HepG2 (cell line): ENCODE results near the gene NIFK. TPM values are rescaled to one million over a fixed set of nuclear protein-coding genes. Genes with fewer than 3 reads are reported as not detected.

Source experiments
- ATAC-seq: fragments of 200-7000 bp; cut with Tn5 transposase; 3 replicates; pipeline ENCODE4 v1.9.1; 2020; ENCODE audit warnings: mild to moderate bottlenecking, moderate library complexity
- BruUV-seq: library from RNA; stranded (reverse); fragments of 400-500 nt; replicated peaks from 2 replicates; lab custom pipeline; 2021; lab: Mats Ljungman, UMichigan
- CTCF ChIA-PET: fragments of 300-600 bp; formaldehyde crosslinking; extraction: SDS; loops from one replicate; lab custom pipeline; 2021; ENCODE audit warnings: low total read pairs, inconsistent platforms, low intra/inter-chr PET ratio; lab: Yijun Ruan, JAX
- POLR2A ChIA-PET: fragments of 350-600 bp; sonication (Branson Sonifier 250); formaldehyde crosslinking; loops from one replicate; lab custom pipeline; 2020; ENCODE audit warnings: antibody characterized with exemption, inconsistent platforms; lab: Yijun Ruan, JAX
- DNase-seq: peaks from one replicate; pipeline ENCODE4 v3.0.0-alpha.2; 2015; ENCODE audit warnings: low spot score
- FAIRE-seq: peaks from 3 replicates; lab custom pipeline; 2011; peaks lifted over from hg19 to GRCh38; lab: Jason Lieb, UNC
- H2AFZ ChIP-seq: one replicate; pipeline ENCODE4 v1.6.1; 2011; ENCODE audit warnings: low read length, inconsistent platforms
- H3K27ac ChIP-seq: fragments of 300-600 bp; 3 replicates; pipeline ENCODE4 v1.8.0; 2011; ENCODE audit warnings: mixed run types, mild to moderate bottlenecking, mixed read lengths, low read length, inconsistent platforms; ENCODE audit not compliant: insufficient read depth; ENCODE audit errors: extremely low read length
- H3K27me3 ChIP-seq, 2 experiments: fragments of 200-600 bp in 1 of 2; 2 replicates in 1 of 2; 3 replicates in 1 of 2; pipeline versions ENCODE4 v1.6.0 to v1.8.0; 2011; ENCODE audit warnings: low read length in 2 of 2, mild to moderate bottlenecking in 2 of 2, moderate library complexity in 2 of 2, inconsistent platforms in 1 of 2; ENCODE audit not compliant: insufficient read depth in 2 of 2, control insufficient read depth in 1 of 2
- H3K36me3 ChIP-seq, 2 experiments: fragments of 200-600 bp in 1 of 2; replicated peaks in 1 of 2; 2 replicates in 1 of 2; 3 replicates in 1 of 2; pipeline versions ENCODE4 v1.5.1 to v1.8.0; 2011; ENCODE audit warnings: low read length in 2 of 2, inconsistent platforms in 1 of 2; ENCODE audit not compliant: insufficient read depth in 2 of 2, control insufficient read depth in 1 of 2
- H3K4me1 ChIP-seq: 2 replicates; pipeline ENCODE4 v1.5.1; 2012; ENCODE audit warnings: low read length, inconsistent platforms; ENCODE audit not compliant: insufficient read depth
- H3K4me2 ChIP-seq: 2 replicates; pipeline ENCODE4 v1.6.0; 2011; ENCODE audit warnings: low read depth, low read length, inconsistent platforms
- H3K4me3 ChIP-seq, 3 experiments: fragments of 200-600 bp in 1 of 3; sonication (generic), shearing (Covaris generic) in 1 of 3; replicated peaks in 1 of 3; 2 replicates each; pipeline ENCODE4 v1.5.1; 2011 to 2016; ENCODE audit warnings: low read length in 3 of 3, inconsistent platforms in 2 of 3, low read depth in 2 of 3, mild to moderate bottlenecking in 2 of 3, control low read depth in 1 of 3, mixed read lengths in 1 of 3; ENCODE audit not compliant: insufficient read depth in 1 of 3
- H3K79me2 ChIP-seq: one replicate; pipeline ENCODE4 v1.6.1; 2011; ENCODE audit warnings: low read length, inconsistent platforms; ENCODE audit not compliant: insufficient read depth
- H3K9ac ChIP-seq: 2 replicates; pipeline ENCODE4 v1.6.0; 2011; ENCODE audit warnings: mild to moderate bottlenecking, low read depth, low read length, inconsistent platforms; ENCODE audit not compliant: insufficient read depth
- H3K9me3 ChIP-seq: 2 replicates; pipeline ENCODE4 v1.5.1; 2012; ENCODE audit warnings: mild to moderate bottlenecking, low read length
- H4K20me1 ChIP-seq: 2 replicates; pipeline ENCODE4 v1.6.0; 2011; ENCODE audit warnings: inconsistent platforms, mild to moderate bottlenecking, low read length, moderate library complexity; ENCODE audit not compliant: insufficient read depth
- HMGA1 ChIP-seq: sonication (generic); formaldehyde crosslinking; conservative IDR thresholded peaks from 2 replicates; pipeline ENCODE4 v1.4.0; 2020; ENCODE audit warnings: missing genetic modification reagents
- NCOA2 ChIP-seq: sonication (generic); formaldehyde crosslinking; IDR thresholded peaks from 2 replicates; pipeline ENCODE4 v1.8.0; 2022; ENCODE audit warnings: inconsistent platforms
- ZEB1 ChIP-seq: IDR thresholded peaks from 2 replicates; pipeline ENCODE4 v1.6.1; 2012; ENCODE audit warnings: mild to moderate bottlenecking, low read depth, inconsistent platforms; ENCODE audit not compliant: insufficient replicate concordance
- ZNF12 ChIP-seq: sonication (generic); formaldehyde crosslinking; IDR thresholded peaks from 2 replicates; pipeline ENCODE4 v1.5.0; 2020; ENCODE audit warnings: missing genetic modification reagents
- ZNF263 ChIP-seq: sonication (generic); formaldehyde crosslinking; IDR thresholded peaks from 2 replicates; pipeline ENCODE4 v1.4.0; 2020; ENCODE audit warnings: missing genetic modification reagents
- ZNF510 ChIP-seq: sonication (generic); formaldehyde crosslinking; IDR thresholded peaks from 2 replicates; pipeline ENCODE4 v1.4.0; 2020; ENCODE audit warnings: low read depth, mild to moderate bottlenecking, missing genetic modification reagents
- WGBS: methylation state at CpG from one replicate; pipeline ENCODE4 v1.1.6; 2017; ENCODE audit warnings: low lambda C conversion rate; 5-methylcytosine and 5-hydroxymethylcytosine counted together
- in situ Hi-C: cut with HindIII; loops from 2 replicates; pipeline ENCODE4 v1.10.0; 2017; ENCODE audit warnings: low pct_unique_long_range_greater_than_20kb; ENCODE audit not compliant: extremely low pct_ligation_motif_present
- intact Hi-C: fragments of 100-400 bp; cut with micrococcal nuclease; formaldehyde crosslinking; loops from one replicate; pipeline ENCODE4 v1.10.0; 2022; ENCODE audit not compliant: unreplicated experiment
- polyA plus RNA-seq, 8 experiments: library from polyadenylated mRNA; depleted of rRNA in 3 of 8; stranded (reverse) in 7 of 8; unstranded in 1 of 8; fragments of >200 nt; fragmentation: Illumina TruSeq in 4 of 8; extraction: Trizol in 4 of 8; gene quantifications; 2 replicates each; pipeline versions ENCODE4 v1.2.1 to v1.2.3, GENCODE V29; 2011 to 2016; ENCODE audit warnings: low read depth in 4 of 8, missing spikeins in 1 of 8, mixed read lengths in 1 of 8; ENCODE audit not compliant: insufficient read depth in 1 of 8
- total RNA-seq, 5 experiments: library from RNA; depleted of rRNA; stranded (reverse); fragments of >200 nt; fragmentation: Illumina TruSeq; extraction: Trizol; gene quantifications; 2 replicates each; pipeline ENCODE4 v1.2.3, GENCODE V29; 2016; ENCODE audit warnings: low read depth in 1 of 5
- TF ChIP-seq, protein P1 (sequence below): IDR thresholded peaks from 2 replicates; pipeline ENCODE4 v1.6.1; 2018; ENCODE audit warnings: missing genetic modification reagents
- TF ChIP-seq, protein P2 (sequence below): IDR thresholded peaks from 2 replicates; pipeline ENCODE4 v1.6.1; 2016; ENCODE audit warnings: mild to moderate bottlenecking

Gene NIFK
- total and polyA plus RNA-seq, 2 of the 13 experiments (the other 11 are each of a cell fraction or from before 2014, with no cell fraction given) = 19.6 to 105 TPM

- TF ChIP-seq ZNF263 (CRISPR knock-in tag) (0 out of 2 replicates have a peak, but pooled peaks have one; percentile 32), NCOA2 (CRISPR knock-in tag) (no peak), ZEB1 (no peak), ZNF510 (no peak), ZNF12 (no peak), HMGA1 (CRISPR knock-in tag) (no peak)
- TF ChIP-seq, protein P1, sequence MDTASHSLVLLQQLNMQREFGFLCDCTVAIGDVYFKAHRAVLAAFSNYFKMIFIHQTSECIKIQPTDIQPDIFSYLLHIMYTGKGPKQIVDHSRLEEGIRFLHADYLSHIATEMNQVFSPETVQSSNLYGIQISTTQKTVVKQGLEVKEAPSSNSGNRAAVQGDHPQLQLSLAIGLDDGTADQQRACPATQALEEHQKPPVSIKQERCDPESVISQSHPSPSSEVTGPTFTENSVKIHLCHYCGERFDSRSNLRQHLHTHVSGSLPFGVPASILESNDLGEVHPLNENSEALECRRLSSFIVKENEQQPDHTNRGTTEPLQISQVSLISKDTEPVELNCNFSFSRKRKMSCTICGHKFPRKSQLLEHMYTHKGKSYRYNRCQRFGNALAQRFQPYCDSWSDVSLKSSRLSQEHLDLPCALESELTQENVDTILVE (CRISPR knock-in tag) = no peak
- TF ChIP-seq, protein P2, sequence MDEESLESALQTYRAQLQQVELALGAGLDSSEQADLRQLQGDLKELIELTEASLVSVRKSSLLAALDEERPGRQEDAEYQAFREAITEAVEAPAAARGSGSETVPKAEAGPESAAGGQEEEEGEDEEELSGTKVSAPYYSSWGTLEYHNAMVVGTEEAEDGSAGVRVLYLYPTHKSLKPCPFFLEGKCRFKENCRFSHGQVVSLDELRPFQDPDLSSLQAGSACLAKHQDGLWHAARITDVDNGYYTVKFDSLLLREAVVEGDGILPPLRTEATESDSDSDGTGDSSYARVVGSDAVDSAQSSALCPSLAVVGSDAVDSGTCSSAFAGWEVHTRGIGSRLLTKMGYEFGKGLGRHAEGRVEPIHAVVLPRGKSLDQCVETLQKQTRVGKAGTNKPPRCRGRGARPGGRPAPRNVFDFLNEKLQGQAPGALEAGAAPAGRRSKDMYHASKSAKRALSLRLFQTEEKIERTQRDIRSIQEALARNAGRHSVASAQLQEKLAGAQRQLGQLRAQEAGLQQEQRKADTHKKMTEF (CRISPR knock-in tag) = no peak
- Histone ChIP-seq H3K27ac (no peak overlapping the region), H3K9me3 (peaks cover 25% of the 10 kb centered on the region), H3K4me3 (no peak overlapping the region), H3K9ac (no peak overlapping the region), H3K4me2 (no peak overlapping the region), H2AFZ (no peak overlapping the region), H3K36me3 (no peaks in the 10 kb centered on the region), H3K79me2 (no peaks in the 10 kb centered on the region), H3K4me1 (peaks cover 34% of the 10 kb centered on the region), H3K27me3 (no peaks in the 10 kb centered on the region), H4K20me1 (no peaks in the 10 kb centered on the region)
- BruUV-seq = no TSS peak
- ChIA-PET CTCF (no interaction called here), POLR2A (no interaction called here)
- intact Hi-C loops (loop anchor here (5.0 kb wide), 1 partner anchor 39 kb away; the partner anchor contains the start of gene CLASP1), in situ Hi-C loops (no loop called here)
- FAIRE-seq (no peak), ATAC-seq (no peak), DNase-seq (no peak)
- 81% methylated on average over 19 of the region's 19 CpGs for WGBS
Measured at GRCh38 chr2:121686218-121686617, 50.5 kb downstream of the NIFK start.
